Measurements from ENCODE around the gene STK32C.

Gene STK32C

DNA sequence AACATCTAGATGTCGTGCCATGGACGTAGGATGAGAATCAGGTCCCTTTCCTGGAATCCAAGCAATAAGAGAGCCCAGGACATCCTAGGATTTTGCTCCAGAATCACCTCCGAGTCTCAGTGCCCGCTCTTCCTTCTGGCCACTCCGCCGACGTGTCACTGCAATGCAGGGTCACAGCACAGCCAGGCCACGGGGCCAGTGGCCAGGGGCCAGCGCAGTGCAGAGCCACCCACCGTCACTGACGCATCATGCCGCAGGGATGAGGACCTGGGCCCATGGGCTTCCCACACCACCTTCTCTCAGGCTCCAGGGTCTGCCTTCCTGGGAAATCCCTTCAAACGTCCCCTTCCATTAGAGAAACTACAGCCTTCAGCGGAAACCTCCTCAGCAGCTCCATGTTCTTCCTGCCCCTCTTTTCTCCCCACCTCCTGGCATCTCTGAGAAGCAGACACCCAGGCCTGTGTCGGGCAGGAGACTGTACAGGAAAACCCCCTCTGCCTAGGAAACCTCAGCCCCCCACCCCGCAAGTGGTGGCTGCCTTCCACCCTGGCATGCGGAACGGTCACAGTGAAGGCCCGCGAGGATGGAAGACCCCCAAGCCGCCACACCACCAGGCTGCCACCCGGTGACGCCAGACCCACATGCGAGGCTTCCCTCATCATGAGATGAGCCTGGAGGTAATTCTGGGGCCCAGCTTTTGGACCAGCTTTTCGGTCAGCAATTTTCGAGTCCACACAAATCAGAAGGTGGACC, 32.1 kb downstream of the STK32C start:
- TF ChIP-seq, protein P1, sequence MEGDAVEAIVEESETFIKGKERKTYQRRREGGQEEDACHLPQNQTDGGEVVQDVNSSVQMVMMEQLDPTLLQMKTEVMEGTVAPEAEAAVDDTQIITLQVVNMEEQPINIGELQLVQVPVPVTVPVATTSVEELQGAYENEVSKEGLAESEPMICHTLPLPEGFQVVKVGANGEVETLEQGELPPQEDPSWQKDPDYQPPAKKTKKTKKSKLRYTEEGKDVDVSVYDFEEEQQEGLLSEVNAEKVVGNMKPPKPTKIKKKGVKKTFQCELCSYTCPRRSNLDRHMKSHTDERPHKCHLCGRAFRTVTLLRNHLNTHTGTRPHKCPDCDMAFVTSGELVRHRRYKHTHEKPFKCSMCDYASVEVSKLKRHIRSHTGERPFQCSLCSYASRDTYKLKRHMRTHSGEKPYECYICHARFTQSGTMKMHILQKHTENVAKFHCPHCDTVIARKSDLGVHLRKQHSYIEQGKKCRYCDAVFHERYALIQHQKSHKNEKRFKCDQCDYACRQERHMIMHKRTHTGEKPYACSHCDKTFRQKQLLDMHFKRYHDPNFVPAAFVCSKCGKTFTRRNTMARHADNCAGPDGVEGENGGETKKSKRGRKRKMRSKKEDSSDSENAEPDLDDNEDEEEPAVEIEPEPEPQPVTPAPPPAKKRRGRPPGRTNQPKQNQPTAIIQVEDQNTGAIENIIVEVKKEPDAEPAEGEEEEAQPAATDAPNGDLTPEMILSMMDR (IDR thresholded peaks at IDR 0.05; ENCODE audit: insufficient read depth, low read depth, low read length, missing control alignments) = no peak
- H3K4me3 ChIP-seq (ENCODE audit: low read depth, low read length) = no peak overlapping the region
- DNase-seq (ENCODE audit: low read depth) = no peak

DNA sequence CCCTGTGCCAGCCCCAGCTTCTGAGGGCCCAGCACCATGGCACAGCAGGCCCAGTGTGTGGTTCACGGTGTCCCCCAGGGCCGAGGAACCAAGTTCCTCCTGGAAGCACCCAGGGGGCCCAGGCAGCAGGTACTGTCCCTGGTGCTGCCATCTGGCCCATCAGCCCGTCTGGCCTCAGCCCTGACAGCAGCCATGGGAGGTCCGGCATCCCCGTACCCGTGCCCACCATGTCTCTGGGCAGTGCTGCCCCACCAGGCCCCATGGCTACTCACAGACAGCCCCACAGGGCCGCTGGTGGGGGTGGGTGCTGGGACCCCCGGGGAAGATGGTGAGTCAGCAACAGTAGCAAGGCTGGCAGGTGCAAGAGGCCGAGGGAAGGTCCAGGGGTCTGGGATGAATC, 32.8 kb downstream of the STK32C start:
- H3K4me3 ChIP-seq (ENCODE audit: low read depth, low read length) = no peak overlapping the region
- TF ChIP-seq, protein P1 (IDR thresholded peaks at IDR 0.05; ENCODE audit: insufficient read depth, low read depth, low read length, missing control alignments) = no peak
- DNase-seq (ENCODE audit: low read depth) = no peak

GRCh38 chr10:132274581-132274980, 33.2 kb downstream of the STK32C start:
- H3K4me3 ChIP-seq (ENCODE audit: low read depth, low read length) = no peak overlapping the region
- TF ChIP-seq, protein P1 (IDR thresholded peaks at IDR 0.05; ENCODE audit: insufficient read depth, low read depth, low read length, missing control alignments) = no peak
- DNase-seq (ENCODE audit: low read depth) = no peak

DNA sequence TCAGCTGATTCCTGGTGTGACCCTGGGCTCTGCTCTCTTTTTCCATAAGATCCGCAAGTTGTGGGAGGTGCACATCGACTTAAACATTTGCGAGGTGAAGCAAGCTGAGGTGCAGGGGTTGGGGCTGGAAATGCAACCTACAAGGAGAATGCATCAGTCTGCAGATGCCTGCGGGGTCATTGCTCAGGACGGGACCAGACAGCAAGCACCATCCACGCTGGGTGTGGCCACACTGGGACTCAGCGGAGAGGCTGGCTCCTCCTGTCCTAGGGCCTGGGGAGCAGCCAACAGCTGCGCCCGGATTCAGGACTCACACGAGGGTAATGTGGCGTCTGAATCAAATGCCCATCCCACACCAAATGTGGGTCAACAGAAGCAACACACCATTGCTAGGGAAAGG, 33.8 kb downstream of the STK32C start:
- no peak for DNase-seq (ENCODE audit: low read depth)
- no peak overlapping the region for H3K4me3 ChIP-seq (ENCODE audit: low read depth, low read length)
- TF ChIP-seq, protein P1 (IDR thresholded peaks at IDR 0.05; ENCODE audit: insufficient read depth, low read depth, low read length, missing control alignments) = no peak

- TF ChIP-seq, protein P1 (IDR thresholded peaks at IDR 0.05; ENCODE audit: insufficient read depth, low read depth, low read length, missing control alignments) = no peak
- H3K4me3 ChIP-seq (ENCODE audit: low read depth, low read length) = no peak overlapping the region
- no peak for DNase-seq (ENCODE audit: low read depth)
These were observed 34.3 kb downstream of the STK32C start for GRCh38 chr10:132273304-132273944.

GRCh38 chr10:132272231-132272971, 35.3 kb downstream of the STK32C start:
- TF ChIP-seq, protein P1 (IDR thresholded peaks at IDR 0.05; ENCODE audit: insufficient read depth, low read depth, low read length, missing control alignments) = no peak

More at GRCh38 chr10:132272231-132272971, 35.3 kb downstream of the STK32C start:
- no peak for DNase-seq (ENCODE audit: low read depth)
- no peak overlapping the region for H3K4me3 ChIP-seq (ENCODE audit: low read depth, low read length)

All from GM12865 (cell line).